NCI-H748 (cell line): ENCODE data around the gene GNA12.
A peak's percentile ranks its signal among the peaks of the same experiment; 100 is the strongest.
"Not testable (repeated sequence)": the region's sequence is repeated elsewhere in the genome, so short reads cannot be mapped to it uniquely, and the experiment has no call there.

ENCODE experiments used
- DNase-seq: peaks from one replicate; lab custom pipeline; 2025; ENCODE audit not compliant: unreplicated experiment; lab: John Stamatoyannopoulos, UW

The GNA12 gene

GRCh38 chr7:2864999-2865670 is 21.0 kb upstream of the GNA12 start:
- DNase-seq = peak; percentile 62

DNA sequence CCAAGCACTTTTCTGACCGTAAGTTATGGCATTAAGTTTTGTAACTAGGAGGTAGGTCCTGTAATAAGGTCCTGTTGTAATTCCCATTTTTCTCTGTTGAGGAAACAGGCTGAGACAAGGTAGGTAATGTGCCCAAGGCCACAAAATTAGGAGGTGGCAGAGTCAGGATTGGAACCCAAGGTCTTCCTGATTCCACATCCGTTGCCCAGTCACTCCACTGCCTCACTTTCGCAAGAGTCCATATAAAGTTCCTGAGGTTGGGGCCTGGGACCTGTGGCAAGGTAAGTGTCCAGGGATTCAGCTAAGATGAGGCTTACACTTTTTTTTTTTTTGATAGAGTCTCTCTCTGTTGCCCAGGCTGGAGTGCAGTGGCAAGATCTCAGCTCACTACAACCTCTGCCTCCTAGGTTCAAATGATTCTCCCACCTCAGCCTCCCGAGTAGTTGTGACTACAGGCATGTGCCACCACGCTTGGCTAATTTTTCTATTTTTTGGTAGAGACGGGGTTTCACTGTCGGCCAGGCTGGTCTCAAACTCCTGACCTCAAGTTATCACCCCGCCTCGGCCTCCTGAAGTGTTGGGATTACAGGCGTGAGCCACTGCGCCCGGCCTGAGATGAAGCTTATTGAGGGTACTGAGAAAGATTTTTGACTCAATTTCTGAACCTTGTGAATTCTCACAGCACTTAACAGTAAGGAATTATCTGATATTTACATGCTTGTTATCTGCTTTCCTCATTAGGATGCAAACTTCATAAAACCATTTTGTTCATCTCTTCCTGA is 20.3 kb upstream of the GNA12 start:
- no peak for DNase-seq

GRCh38 chr7:2863461-2864066 is 19.5 kb upstream of the GNA12 start:
- DNase-seq = peak; percentile 33

- DNase-seq = no peak
These were observed 18.8 kb upstream of the GNA12 start for GRCh38 chr7:2862831-2863361.

DNA sequence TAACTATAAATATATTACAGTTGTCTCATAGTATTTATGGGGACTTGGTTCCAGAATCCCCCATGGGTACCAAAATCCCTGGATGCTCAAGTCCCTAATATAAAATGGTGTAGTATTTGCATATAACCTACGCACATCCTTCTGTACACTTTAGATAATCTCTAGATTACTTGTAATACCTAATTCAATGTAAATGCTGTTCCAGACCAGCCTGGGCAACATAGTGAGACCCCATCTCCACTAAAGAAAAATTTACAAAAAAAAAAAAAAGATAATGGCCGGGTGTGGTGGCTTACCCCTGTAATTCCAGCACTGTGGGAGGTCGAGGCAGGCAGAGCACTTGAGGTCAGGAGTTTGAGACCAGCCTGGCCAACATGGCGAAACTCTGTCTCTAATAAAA is 17.4 kb upstream of the GNA12 start:
- DNase-seq = no peak

DNA sequence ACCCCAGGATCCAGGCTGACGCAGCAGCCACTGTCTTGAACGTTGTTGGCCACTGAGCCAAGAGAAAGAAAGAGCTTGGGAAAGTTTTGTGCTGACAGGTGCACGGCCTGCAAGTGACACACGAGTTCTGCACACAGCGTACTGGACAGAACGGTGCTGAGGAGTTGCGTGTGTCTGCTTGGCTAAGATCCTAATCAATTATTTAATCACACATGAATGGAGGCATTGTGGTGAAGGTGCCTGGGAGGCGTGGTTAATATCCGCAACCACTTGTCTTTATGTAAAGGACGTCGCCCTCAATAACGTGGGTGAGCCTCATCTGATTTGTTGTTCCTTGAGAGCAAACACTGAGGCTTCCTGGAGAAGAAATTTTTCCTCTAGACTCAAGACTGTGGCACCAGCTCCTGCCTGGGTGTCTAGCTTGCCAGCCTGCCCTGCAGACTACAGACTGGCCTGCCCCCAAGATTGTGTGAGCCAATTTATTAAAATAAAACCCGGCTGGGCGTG is 16.6 kb upstream of the GNA12 start:
- DNase-seq = peak; percentile 47

GRCh38 chr7:2859952-2860351 is 15.8 kb upstream of the GNA12 start:
- DNase-seq = no peak

DNA sequence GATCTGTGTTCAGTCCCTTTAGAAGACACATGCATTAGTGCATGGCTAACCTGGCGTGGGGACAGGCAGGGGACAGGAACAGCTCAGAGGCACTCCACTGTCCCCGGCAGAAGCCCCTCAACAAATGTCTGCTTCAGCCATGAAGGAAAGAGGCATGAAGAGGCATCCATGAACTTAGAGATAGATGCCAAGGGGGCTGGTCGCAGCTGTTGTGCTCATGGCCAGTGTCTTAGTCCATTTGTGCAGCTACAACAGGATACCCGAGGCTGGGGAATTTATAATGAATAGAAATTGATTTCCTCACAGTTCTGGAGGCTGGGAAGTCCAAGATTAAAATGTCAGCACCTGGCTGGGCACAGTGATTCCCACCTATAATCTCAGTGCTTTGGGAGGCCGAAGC is 14.5 kb upstream of the GNA12 start:
- no peak for DNase-seq

- DNase-seq = peak; percentile 45
These were observed 12.5 kb upstream of the GNA12 start for GRCh38 chr7:2856388-2857169.

DNA sequence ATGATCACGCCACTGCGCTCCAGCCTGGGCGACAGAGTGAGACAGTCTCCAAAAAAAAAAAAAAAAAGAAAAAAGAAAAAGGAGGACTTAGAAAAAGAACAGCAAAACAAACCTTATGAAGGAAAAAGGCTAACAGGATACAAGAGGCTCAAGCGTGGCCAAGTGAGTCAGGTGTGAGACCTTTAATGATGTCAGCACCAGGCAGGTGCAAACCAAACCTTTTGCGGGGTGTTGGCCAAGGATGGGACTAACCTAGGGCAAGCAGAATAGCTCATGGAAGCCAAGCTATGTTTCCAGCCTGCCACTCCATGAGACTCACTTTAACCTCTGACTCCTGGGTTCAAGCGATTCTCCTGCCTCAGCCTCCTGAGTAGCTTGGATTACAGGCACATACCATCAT is 11.3 kb upstream of the GNA12 start:
- no peak for DNase-seq

- DNase-seq = not testable (repeated sequence)
These were observed 9.4 kb upstream of the GNA12 start for GRCh38 chr7:2853552-2853951.

DNA sequence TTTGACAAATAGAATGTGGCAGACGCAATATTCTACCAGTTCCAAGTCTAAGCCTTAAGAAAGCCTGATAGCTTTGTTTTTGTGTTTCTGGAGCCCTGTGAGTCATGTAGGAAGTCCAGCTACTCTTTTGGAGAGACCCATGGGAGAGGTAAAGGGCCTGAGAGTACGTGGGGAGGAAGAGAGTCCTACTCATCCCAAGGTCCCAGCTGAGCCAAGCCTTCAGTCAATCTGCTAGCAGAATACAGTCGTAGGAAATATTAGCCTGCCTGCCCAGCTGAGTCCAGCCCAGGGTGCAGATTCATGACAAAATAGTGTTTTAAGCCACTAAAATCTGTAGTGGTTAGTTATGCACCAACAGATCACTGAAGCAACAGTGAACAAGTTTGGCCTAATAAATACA is 9.0 kb upstream of the GNA12 start:
- no peak for DNase-seq

DNA sequence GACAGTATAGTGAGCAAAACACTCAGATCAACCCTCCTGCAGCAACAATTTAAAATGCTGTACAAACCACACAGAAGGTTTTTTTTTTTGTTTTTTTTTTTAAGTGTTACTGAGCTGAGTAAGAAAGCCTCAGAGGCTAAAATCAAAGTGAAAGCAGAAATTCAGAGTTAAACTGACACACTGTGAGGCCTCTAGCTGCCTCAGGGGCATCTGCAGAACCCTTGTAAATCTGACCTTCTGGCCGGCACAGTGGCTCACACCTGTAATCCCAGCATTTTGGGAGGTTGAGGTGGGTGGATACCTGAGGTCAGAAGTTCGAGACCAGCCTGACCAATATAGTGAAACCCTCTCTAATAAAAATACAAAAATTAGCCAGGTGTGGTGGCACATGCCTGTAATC is 7.4 kb upstream of the GNA12 start:
- DNase-seq = no peak

- DNase-seq = no peak
These were observed 6.0 kb upstream of the GNA12 start for GRCh38 chr7:2849941-2850766.

DNA sequence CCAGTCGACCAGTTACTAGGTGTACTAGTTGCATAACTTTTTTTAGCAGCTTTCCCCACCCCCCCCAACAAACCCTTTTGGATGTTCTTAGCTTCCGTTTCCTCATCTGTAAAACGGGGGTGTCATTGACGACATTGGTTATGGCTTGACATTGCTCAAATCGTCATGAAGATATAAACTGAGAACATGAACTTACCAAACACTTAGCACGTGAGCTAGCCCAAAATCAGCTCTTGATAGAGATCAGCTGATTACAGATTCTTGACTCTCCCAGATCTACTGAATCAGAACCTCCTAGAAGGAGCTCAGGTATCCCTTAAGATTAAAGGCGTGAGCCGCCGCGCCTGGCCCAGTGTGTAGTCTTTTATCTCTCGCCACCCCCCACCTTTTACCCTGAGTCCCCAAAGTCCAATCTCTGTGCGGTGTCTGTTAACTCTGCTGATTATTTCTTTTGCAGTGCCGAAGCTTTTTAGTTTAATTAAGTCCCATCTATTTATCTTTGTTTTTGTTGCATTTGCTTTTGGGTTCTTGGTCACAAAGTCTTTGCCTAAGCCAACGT is 1.0 kb upstream of the GNA12 start:
- DNase-seq = no peak

GRCh38 chr7:2843711-2844152 is 376 bp downstream of the GNA12 start:
- peak; percentile 72 for DNase-seq

GRCh38 chr7:2843191-2843685 is 870 bp downstream of the GNA12 start:
- no peak for DNase-seq

- DNase-seq = no peak
These were observed 2.2 kb downstream of the GNA12 start for GRCh38 chr7:2841907-2842306.

- no peak for DNase-seq
These were observed 3.6 kb downstream of the GNA12 start for GRCh38 chr7:2840458-2840857.
